Measurements from ENCODE around the gene PRKAG3. TPM values are rescaled to one million over a fixed set of nuclear protein-coding genes. Genes with fewer than 3 reads are reported as not detected.

PRKAG3 gene
- total RNA-seq, 1 donor from 2014 or later = not detected

DNA sequence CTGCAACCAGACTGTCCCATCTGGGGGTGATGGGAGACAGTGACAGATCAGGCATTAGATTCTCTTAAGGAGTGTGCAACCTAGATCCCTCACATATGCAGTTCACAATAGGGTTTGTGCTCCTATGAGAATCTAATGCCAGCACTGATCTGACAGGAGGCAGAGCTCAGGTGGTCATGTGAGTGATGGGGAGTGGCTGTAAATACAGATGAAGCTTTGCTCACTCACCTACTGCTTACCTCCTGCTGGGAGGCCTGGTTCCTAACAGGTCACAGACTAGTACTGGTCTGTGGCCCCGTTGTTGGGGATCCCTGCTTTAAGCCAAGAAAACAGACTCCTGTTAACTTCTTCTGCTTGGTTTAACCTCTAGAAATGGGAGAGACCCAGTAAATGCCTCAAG lies 46.5 kb downstream of the PRKAG3 start:
- Mint-ChIP-seq H3K9me3 (no peaks in the 10 kb centered on the region), H3K27ac (ENCODE audit: unreplicated experiment) (no peak overlapping the region), H3K4me3 (no peak overlapping the region), H3K27me3 (ENCODE audit: low read depth) (peaks cover 28% of the 10 kb centered on the region), H3K36me3 (ENCODE audit: low read depth) (peaks cover 2% of the 10 kb centered on the region), H3K4me1 (peaks cover 17% of the 10 kb centered on the region)
- TF ChIP-seq, protein P1, sequence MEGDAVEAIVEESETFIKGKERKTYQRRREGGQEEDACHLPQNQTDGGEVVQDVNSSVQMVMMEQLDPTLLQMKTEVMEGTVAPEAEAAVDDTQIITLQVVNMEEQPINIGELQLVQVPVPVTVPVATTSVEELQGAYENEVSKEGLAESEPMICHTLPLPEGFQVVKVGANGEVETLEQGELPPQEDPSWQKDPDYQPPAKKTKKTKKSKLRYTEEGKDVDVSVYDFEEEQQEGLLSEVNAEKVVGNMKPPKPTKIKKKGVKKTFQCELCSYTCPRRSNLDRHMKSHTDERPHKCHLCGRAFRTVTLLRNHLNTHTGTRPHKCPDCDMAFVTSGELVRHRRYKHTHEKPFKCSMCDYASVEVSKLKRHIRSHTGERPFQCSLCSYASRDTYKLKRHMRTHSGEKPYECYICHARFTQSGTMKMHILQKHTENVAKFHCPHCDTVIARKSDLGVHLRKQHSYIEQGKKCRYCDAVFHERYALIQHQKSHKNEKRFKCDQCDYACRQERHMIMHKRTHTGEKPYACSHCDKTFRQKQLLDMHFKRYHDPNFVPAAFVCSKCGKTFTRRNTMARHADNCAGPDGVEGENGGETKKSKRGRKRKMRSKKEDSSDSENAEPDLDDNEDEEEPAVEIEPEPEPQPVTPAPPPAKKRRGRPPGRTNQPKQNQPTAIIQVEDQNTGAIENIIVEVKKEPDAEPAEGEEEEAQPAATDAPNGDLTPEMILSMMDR (conservative IDR thresholded peaks at IDR 0.05) = no peak
- DNase-seq (ENCODE audit: low read depth, low spot score) = no peak

DNA sequence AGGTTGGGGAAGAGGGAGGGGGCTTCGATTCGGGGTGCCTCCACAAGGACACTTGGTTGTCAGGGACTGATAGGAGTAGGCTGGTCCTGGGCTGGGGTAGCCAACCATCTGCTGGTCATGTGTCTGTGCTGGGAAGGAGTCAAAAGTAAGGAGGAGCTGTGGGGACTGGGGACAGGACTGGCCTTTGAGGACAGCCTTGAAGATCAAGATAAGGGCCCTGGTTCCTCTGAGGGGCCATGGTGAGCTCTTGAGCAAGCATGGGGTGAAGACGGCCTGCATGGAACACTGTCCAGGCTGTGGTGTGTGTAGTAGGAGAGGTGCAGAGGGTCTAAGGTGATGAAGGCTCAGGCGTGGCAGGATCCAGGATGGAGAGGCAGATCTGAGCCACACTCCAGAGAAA lies 47.9 kb downstream of the PRKAG3 start:
- Mint-ChIP-seq H3K27ac (ENCODE audit: unreplicated experiment) (no peak overlapping the region), H3K4me3 (peak overlapping the region; percentile 31), H3K4me1 (peaks cover 22% of the 10 kb centered on the region), H3K27me3 (ENCODE audit: low read depth) (peaks cover 28% of the 10 kb centered on the region), H3K9me3 (no peaks in the 10 kb centered on the region), H3K36me3 (ENCODE audit: low read depth) (peaks cover 2% of the 10 kb centered on the region)
- TF ChIP-seq, protein P1 (conservative IDR thresholded peaks at IDR 0.05) = no peak
- no peak for DNase-seq (ENCODE audit: low read depth, low spot score)

DNA sequence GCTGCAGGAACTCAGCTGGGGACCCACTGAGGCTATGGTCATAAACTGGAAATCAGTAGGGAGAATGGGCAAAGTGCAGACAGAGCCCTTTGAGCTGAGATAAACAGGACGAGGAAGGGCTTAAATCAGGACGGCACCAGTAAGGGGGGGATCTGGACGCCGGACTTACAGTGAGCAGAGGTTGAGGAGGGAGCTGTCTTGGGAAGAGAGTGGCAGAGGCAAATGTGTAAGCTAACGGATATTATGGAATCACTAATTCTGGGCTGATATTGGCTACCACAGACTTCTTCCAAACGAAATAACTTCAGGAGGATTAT lies 49.1 kb downstream of the PRKAG3 start:
- Mint-ChIP-seq H3K9me3 (no peaks in the 10 kb centered on the region), H3K4me1 (peaks cover 22% of the 10 kb centered on the region), H3K27ac (ENCODE audit: unreplicated experiment) (no peak overlapping the region), H3K36me3 (ENCODE audit: low read depth) (peaks cover 3% of the 10 kb centered on the region), H3K27me3 (ENCODE audit: low read depth) (peaks cover 28% of the 10 kb centered on the region), H3K4me3 (peak overlapping the region; percentile 62)
- TF ChIP-seq, protein P1 (conservative IDR thresholded peaks at IDR 0.05) = no peak
- no peak for DNase-seq (ENCODE audit: low read depth, low spot score)

DNA sequence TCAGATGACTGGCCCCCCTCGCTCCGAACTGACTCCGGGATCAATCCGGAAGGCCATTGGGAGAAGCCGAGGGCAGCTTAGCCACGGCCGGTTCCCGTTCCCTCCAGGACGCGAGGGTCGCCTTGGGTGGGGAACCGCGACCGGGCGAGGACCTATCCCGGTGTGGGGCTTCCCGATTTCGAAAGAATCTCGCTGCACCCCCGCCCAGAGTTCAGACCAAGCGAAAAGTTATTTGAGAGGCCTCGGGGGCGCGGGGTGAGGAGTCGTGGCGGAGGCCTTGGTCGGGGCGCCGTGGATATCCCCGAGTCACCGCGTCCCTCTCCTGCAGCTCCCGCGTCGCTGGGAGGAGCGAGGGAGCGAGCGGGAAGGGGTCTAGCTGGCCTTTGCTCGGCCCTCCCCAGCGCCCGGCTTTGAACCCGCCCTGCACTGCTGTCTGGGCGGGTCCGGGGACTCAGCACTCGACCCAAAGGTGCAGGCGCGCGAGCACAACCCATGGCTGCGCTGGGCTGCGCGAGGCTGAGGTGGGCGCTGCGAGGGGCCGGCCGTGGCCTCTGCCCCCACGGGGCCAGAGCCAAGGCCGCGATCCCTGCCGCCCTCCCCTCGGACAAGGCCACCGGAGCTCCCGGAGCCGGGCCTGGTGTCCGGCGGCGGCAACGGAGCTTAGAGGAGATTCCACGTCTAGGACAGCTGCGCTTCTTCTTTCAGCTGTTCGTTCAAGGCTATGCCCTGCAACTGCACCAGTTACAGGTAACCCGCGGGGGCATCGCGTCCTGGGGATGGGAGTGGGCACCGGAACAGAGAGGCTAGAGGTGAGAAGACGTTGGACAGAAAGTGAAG lies 49.7 kb downstream of the PRKAG3 start, which contains the start of gene CYP27A1:
Gene CYP27A1, plus strand, starts transcription at position 457 of the 837 bp plus-strand sequence. Its CDS starts 36 bp downstream, at position 493.
- peaks cover 22% of the 10 kb centered on the region for H3K4me1 Mint-ChIP-seq
- H3K36me3 Mint-ChIP-seq (ENCODE audit: low read depth) = peaks cover 7% of the 10 kb centered on the region
- peaks cover 4% of the 10 kb centered on the region for H3K9me3 Mint-ChIP-seq
- TF ChIP-seq, protein P1 (conservative IDR thresholded peaks at IDR 0.05) = no peak
- peaks cover 28% of the 10 kb centered on the region for H3K27me3 Mint-ChIP-seq (ENCODE audit: low read depth)
- H3K27ac Mint-ChIP-seq (ENCODE audit: unreplicated experiment) = no peak within 1 kb of the TSS
- peak; percentile 16 for DNase-seq (ENCODE audit: low read depth, low spot score)
- H3K4me3 Mint-ChIP-seq = peak within 1 kb of the TSS; percentile 78

DNA sequence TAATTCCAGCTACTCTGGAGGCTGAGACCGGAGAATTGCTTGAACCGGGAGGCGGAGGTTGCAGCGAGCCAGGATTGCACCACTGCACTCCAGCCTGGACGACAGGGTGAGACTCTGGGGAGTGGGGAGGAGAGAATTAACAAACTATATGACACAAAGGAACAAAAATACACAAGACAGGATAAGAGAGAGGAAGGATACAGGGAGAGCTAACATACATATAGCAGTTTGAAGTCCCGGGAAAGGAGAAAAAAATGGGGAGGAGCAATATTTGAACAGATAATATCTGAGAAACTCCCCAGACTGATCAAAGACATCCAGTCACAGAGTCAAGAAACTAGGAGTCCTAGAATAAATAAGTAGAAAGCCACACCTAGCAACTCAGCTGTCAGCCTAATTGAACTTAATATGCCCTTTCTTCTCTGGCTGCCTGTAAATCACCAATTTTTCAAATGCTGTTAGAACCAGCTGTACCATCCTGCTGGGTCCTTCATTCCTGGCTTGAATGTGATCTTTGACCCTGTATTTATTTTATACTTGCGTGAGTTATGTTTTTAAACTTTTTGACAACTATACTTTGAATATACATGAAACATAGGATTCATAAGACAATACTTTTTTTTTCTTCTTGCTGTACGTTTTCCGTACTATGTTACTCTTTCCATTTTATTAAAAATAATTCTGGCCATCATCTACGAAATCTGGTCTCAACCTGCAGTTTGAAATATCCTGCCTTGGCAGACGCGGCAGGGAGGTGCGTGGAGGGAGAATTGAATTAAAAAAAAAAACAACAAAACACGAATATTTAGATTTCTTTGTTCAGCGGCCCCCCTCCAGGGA lies 50.5 kb downstream of the PRKAG3 start:
- Mint-ChIP-seq H3K4me3 (peak overlapping the region; percentile 78), H3K4me1 (peaks cover 22% of the 10 kb centered on the region), H3K9me3 (peaks cover 5% of the 10 kb centered on the region), H3K27ac (ENCODE audit: unreplicated experiment) (no peak overlapping the region), H3K27me3 (ENCODE audit: low read depth) (peaks cover 28% of the 10 kb centered on the region), H3K36me3 (ENCODE audit: low read depth) (peaks cover 9% of the 10 kb centered on the region)
- no peak for DNase-seq (ENCODE audit: low read depth, low spot score)
- TF ChIP-seq, protein P1 (conservative IDR thresholded peaks at IDR 0.05) = no peak

Measured in neural crest cell (in vitro differentiated cells).